ENCODE data around the gene DCC.

The DCC gene

DNA sequence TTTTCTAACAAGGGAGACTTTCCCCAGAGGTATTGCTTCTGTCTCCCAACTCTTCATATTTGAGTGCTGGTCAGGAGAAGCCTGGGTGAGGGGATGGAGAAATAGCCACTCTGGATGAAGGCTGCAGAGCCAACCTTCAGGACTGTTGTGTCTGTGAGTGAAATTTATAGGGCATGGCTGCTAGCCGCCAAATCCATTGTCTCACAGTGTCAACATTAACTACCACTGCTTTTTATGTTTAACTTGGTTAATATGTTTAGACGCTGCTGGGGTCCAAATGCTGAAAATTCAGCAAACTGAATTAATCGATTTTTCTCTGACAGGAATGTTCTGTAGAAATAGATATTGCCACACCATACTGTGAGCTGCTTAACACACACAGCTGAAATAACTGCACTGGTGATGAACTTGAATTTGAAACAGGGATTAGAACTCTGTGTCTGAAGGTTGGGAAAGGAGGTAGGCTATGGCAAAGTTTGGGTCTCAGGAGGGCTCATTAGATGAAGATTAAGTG, 281.0 kb downstream of the DCC start:
- no peak overlapping the region for H3K27ac ChIP-seq (ENCODE audit: poor library complexity, severe bottlenecking)
- H3K4me1 ChIP-seq (ENCODE audit: insufficient read depth, poor library complexity, severe bottlenecking) = no peaks in the 10 kb centered on the region
- no peak overlapping the region for H3K4me3 ChIP-seq (ENCODE audit: severe bottlenecking)
- no peak for TF ChIP-seq CTCF (IDR thresholded peaks at IDR 0.05; ENCODE audit: poor library complexity, severe bottlenecking)
- DNase-seq (ENCODE audit: low spot score) (no peak), ATAC-seq (ENCODE audit: low read depth) (no peak)
- H3K27me3 ChIP-seq (ENCODE audit: insufficient read depth, poor library complexity, severe bottlenecking) = no peaks in the 10 kb centered on the region
- no peaks in the 10 kb centered on the region for H3K9me3 ChIP-seq (ENCODE audit: severe bottlenecking)
- no peaks in the 10 kb centered on the region for H3K36me3 ChIP-seq (ENCODE audit: low read depth)

DNA sequence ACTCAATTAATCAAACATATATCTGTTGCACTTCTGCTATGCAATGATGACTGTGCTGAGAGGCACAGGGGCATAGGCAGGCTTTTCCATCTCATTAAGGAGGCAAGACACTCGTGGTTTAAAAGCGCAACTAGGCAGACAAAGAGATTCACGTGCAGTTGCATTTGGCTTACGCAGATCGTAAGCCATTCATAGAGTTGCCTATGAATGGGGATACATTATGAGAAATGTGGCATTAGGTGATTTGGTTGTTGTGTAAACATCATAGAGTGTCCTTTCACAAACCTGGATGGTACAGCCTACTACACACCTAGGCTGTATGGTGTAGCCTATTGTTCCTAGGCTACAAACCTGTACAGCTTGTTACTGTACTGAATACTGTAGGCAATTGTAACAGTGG, 284.7 kb downstream of the DCC start:
- no peaks in the 10 kb centered on the region for H3K4me1 ChIP-seq (ENCODE audit: insufficient read depth, poor library complexity, severe bottlenecking)
- H3K9me3 ChIP-seq (ENCODE audit: severe bottlenecking) = no peaks in the 10 kb centered on the region
- no peak for ATAC-seq (ENCODE audit: low read depth)
- H3K27me3 ChIP-seq (ENCODE audit: insufficient read depth, poor library complexity, severe bottlenecking) = no peaks in the 10 kb centered on the region
- DNase-seq (ENCODE audit: low spot score) = no peak
- H3K36me3 ChIP-seq (ENCODE audit: low read depth) = no peaks in the 10 kb centered on the region
- H3K4me3 ChIP-seq (ENCODE audit: severe bottlenecking) = no peak overlapping the region
- no peak overlapping the region for H3K27ac ChIP-seq (ENCODE audit: poor library complexity, severe bottlenecking)
- TF ChIP-seq CTCF (IDR thresholded peaks at IDR 0.05; ENCODE audit: poor library complexity, severe bottlenecking) = no peak

DNA sequence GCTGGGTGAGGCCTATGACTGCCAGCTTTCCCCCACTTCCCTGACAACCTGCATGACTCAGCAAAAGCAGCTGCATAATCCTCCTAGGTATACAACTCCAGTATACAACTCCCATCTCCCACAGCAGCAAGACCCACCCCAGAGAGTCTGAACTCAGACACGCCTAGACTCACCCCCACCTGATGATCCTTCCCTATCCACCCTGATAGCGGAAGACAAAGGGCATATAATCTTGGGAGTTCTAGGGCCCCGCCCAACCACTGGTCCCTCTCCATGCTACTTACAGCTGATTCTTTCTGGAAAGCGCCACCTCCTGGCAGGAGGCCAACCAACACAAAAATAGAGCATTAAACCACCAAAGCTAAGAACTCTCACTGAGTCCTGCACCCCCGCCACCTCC, 296.5 kb downstream of the DCC start:
- ATAC-seq (ENCODE audit: low read depth) (no peak), DNase-seq (ENCODE audit: low spot score) (no peak)
- Histone ChIP-seq H3K4me3 (ENCODE audit: severe bottlenecking) (no peak overlapping the region), H3K4me1 (ENCODE audit: insufficient read depth, poor library complexity, severe bottlenecking) (no peaks in the 10 kb centered on the region), H3K36me3 (ENCODE audit: low read depth) (no peaks in the 10 kb centered on the region), H3K27me3 (ENCODE audit: insufficient read depth, poor library complexity, severe bottlenecking) (no peaks in the 10 kb centered on the region), H3K9me3 (ENCODE audit: severe bottlenecking) (no peaks in the 10 kb centered on the region), H3K27ac (ENCODE audit: poor library complexity, severe bottlenecking) (no peak overlapping the region)
- no peak for TF ChIP-seq CTCF (IDR thresholded peaks at IDR 0.05; ENCODE audit: poor library complexity, severe bottlenecking)

DNA sequence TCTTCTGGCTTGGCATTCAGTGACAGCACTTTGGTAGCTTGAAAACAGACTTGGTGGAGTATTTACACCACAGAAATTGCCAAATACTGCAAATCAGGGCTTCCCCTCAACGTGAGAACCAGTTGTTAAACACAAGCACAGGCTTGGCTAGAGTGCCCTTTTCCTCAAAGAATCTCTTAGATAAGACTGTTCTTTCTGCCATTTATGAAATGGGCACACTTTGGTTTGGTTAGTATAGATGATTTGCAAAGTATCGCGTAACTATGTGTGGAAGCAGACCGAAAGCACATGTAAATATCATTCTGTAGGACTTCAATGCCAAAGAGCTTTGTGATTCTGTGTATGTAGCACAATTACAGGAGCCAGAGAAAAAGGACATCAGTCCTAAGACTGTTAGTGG, 308.2 kb downstream of the DCC start:
- Histone ChIP-seq H3K27ac (ENCODE audit: poor library complexity, severe bottlenecking) (no peak overlapping the region), H3K27me3 (ENCODE audit: insufficient read depth, poor library complexity, severe bottlenecking) (no peaks in the 10 kb centered on the region), H3K4me1 (ENCODE audit: insufficient read depth, poor library complexity, severe bottlenecking) (no peaks in the 10 kb centered on the region), H3K9me3 (ENCODE audit: severe bottlenecking) (no peaks in the 10 kb centered on the region), H3K36me3 (ENCODE audit: low read depth) (no peaks in the 10 kb centered on the region), H3K4me3 (ENCODE audit: severe bottlenecking) (no peak overlapping the region)
- DNase-seq (ENCODE audit: low spot score) = no peak
- ATAC-seq (ENCODE audit: low read depth) = no peak
- TF ChIP-seq CTCF (IDR thresholded peaks at IDR 0.05; ENCODE audit: poor library complexity, severe bottlenecking) = no peak

DNA sequence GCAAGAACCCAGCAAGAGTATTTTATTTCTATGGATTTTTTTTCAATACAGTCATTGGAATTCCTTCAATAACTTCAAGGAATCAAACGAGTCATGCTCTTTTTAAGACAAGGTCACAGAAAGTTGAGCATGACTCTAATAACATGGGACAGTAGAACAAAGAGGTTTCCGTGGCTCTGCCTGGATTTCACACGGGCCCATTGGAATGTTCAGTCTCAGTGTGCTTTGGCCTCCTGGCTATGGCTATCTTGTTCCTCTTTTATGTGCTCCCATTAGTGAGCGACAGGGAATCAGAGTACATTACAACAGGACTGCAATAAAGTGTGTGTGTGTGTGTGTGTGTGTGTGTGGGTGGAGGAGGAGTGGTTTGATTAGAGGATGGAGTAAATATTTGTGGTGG, 312.4 kb downstream of the DCC start:
- no peak for ATAC-seq (ENCODE audit: low read depth)
- no peaks in the 10 kb centered on the region for H3K36me3 ChIP-seq (ENCODE audit: low read depth)
- no peak for TF ChIP-seq CTCF (IDR thresholded peaks at IDR 0.05; ENCODE audit: poor library complexity, severe bottlenecking)
- no peak overlapping the region for H3K4me3 ChIP-seq (ENCODE audit: severe bottlenecking)
- H3K27ac ChIP-seq (ENCODE audit: poor library complexity, severe bottlenecking) = no peak overlapping the region
- H3K4me1 ChIP-seq (ENCODE audit: insufficient read depth, poor library complexity, severe bottlenecking) = no peaks in the 10 kb centered on the region
- no peaks in the 10 kb centered on the region for H3K27me3 ChIP-seq (ENCODE audit: insufficient read depth, poor library complexity, severe bottlenecking)
- H3K9me3 ChIP-seq (ENCODE audit: severe bottlenecking) = no peaks in the 10 kb centered on the region
- DNase-seq (ENCODE audit: low spot score) = no peak
